Brain microvascular endothelial cell (primary cell): Measurements from ENCODE around the gene MRM3.
"Not testable (repeated sequence)": the region's sequence is repeated elsewhere in the genome, so short reads cannot be mapped to it uniquely, and the experiment has no call there.

Source experiments
- DNase-seq: peaks from one replicate; pipeline ENCODE4 v3.0.0-alpha.2; 2020
- H3K27ac ChIP-seq: fragments of 250-450 bp; sonication (Bioruptor Pico); 2 replicates; pipeline ENCODE4 v1.5.1; 2020; ENCODE audit warnings: mild to moderate bottlenecking, moderate library complexity
- H3K27me3 ChIP-seq: fragments of 250-450 bp; sonication (Bioruptor Pico); replicated peaks from 2 replicates; pipeline ENCODE4 v1.5.1; 2020; ENCODE audit warnings: mild to moderate bottlenecking
- H3K36me3 ChIP-seq: fragments of 250-450 bp; sonication (Bioruptor Pico); replicated peaks from 2 replicates; pipeline ENCODE4 v1.5.1; 2020; ENCODE audit warnings: mild to moderate bottlenecking
- H3K4me3 ChIP-seq: 2 replicates; pipeline ENCODE4 v1.5.1; 2011; ENCODE audit warnings: low read depth, mild to moderate bottlenecking, control low read depth, low read length, moderate library complexity
- CTCF ChIP-seq: IDR thresholded peaks from 2 replicates; pipeline ENCODE4 v1.5.1; 2011; ENCODE audit warnings: low read depth, mild to moderate bottlenecking, moderate library complexity, low read length, control low read depth, inconsistent platforms; ENCODE audit errors: missing control alignments
- in situ Hi-C: cut with HindIII; loops from 2 replicates; pipeline ENCODE4 v1.10.0; 2017; ENCODE audit warnings: low sequenced_read_pairs, low pct_ligation_motif_present

Gene MRM3

GRCh38 chr17:830381-830780 is 48.2 kb downstream of the MRM3 start:
- Histone ChIP-seq H3K27ac (no peak overlapping the region), H3K36me3 (no peaks in the 10 kb centered on the region), H3K4me3 (no peak overlapping the region), H3K27me3 (no peaks in the 10 kb centered on the region)
- DNase-seq = no peak
- in situ Hi-C loops = no loop called here
- no peak for TF ChIP-seq CTCF

GRCh38 chr17:830950-831349 is 48.8 kb downstream of the MRM3 start:
- H3K36me3 ChIP-seq = no peaks in the 10 kb centered on the region
- in situ Hi-C loops = no loop called here
- H3K4me3 ChIP-seq = no peak overlapping the region
- no peak overlapping the region for H3K27ac ChIP-seq
- no peaks in the 10 kb centered on the region for H3K27me3 ChIP-seq
- no peak for DNase-seq
- TF ChIP-seq CTCF = no peak

- Histone ChIP-seq H3K27ac (no peak overlapping the region), H3K36me3 (no peaks in the 10 kb centered on the region), H3K27me3 (no peaks in the 10 kb centered on the region), H3K4me3 (no peak overlapping the region)
- no peak for DNase-seq
- in situ Hi-C loops = no loop called here
- no peak for TF ChIP-seq CTCF
Observed at GRCh38 chr17:834136-834535, 52.0 kb downstream of the MRM3 start.

GRCh38 chr17:835263-835662 is 53.1 kb downstream of the MRM3 start:
- Histone ChIP-seq H3K4me3 (no peak overlapping the region), H3K27me3 (no peaks in the 10 kb centered on the region), H3K36me3 (no peaks in the 10 kb centered on the region), H3K27ac (peak overlapping the region; percentile 48)
- in situ Hi-C loops = no loop called here
- TF ChIP-seq CTCF = no peak
- peak; percentile 98 for DNase-seq

GRCh38 chr17:835721-836120 is 53.6 kb downstream of the MRM3 start:
- H3K27me3 ChIP-seq, H3K4me3 ChIP-seq, H3K36me3 ChIP-seq, DNase-seq, in situ Hi-C loops, H3K27ac ChIP-seq: not testable (repeated sequence)

GRCh38 chr17:836151-836550 is 54.0 kb downstream of the MRM3 start:
- no peak overlapping the region for H3K27ac ChIP-seq
- H3K36me3 ChIP-seq = no peaks in the 10 kb centered on the region
- no peak for DNase-seq
- no peaks in the 10 kb centered on the region for H3K27me3 ChIP-seq
- H3K4me3 ChIP-seq = no peak overlapping the region
- in situ Hi-C loops = no loop called here
- no peak for TF ChIP-seq CTCF

- no peaks in the 10 kb centered on the region for H3K27me3 ChIP-seq
Observed at GRCh38 chr17:838486-838885, 56.3 kb downstream of the MRM3 start.

More at GRCh38 chr17:838486-838885, 56.3 kb downstream of the MRM3 start:
- no peak for DNase-seq
- in situ Hi-C loops = no loop called here
- Histone ChIP-seq H3K27ac (no peak overlapping the region), H3K36me3 (no peaks in the 10 kb centered on the region), H3K4me3 (no peak overlapping the region)
- no peak for TF ChIP-seq CTCF
